H1 (cell line): Measurements from ENCODE around the gene DDI2. TPM values are rescaled to one million over a fixed set of nuclear protein-coding genes. Genes with fewer than 3 reads are reported as not detected.

ENCODE experiments used
- CTCF ChIA-PET: fragments of 300-600 bp; sonication (Branson Sonifier 250); formaldehyde crosslinking; loops from one replicate; lab custom pipeline; 2021; ENCODE audit not compliant: partially characterized antibody; lab: Charles Lee
- POLR2A ChIA-PET: fragments of 300-600 bp; sonication (Branson Sonifier 250); formaldehyde crosslinking; loops from one replicate; lab custom pipeline; 2021; ENCODE audit warnings: inconsistent platforms; ENCODE audit not compliant: partially characterized antibody; lab: Charles Lee
- DNase-seq, 2 experiments: peaks; one replicate each; pipeline versions ENCODE4 v3.0.0 to v3.0.0-alpha.2; 2010 to 2022; ENCODE audit warnings: low spot score in 2 of 2, low read depth in 1 of 2, mixed read lengths in 1 of 2
- FAIRE-seq: peaks from 2 replicates; lab custom pipeline; 2011; peaks lifted over from hg19 to GRCh38; lab: Jason Lieb, UNC
- H2AFZ ChIP-seq: 2 replicates; pipeline ENCODE4 v1.8.1; 2012; ENCODE audit warnings: low read length, inconsistent platforms
- H2AK5ac ChIP-seq: 2 replicates; pipeline ENCODE4 v1.6.1; 2013; ENCODE audit warnings: low read depth, low read length
- H2BK120ac ChIP-seq: replicated peaks from 2 replicates; pipeline ENCODE3; 2013; ENCODE audit warnings: low read depth, low read length, inconsistent platforms
- H2BK12ac ChIP-seq: 2 replicates; pipeline ENCODE4 v1.6.1; 2013; ENCODE audit warnings: low read depth, low read length
- H2BK15ac ChIP-seq: 2 replicates; pipeline ENCODE4 v1.6.1; 2013; ENCODE audit warnings: low read length
- H2BK20ac ChIP-seq: 2 replicates; pipeline ENCODE4 v1.6.1; 2013; ENCODE audit warnings: low read length
- H2BK5ac ChIP-seq: 2 replicates; pipeline ENCODE4 v1.6.1; 2013; ENCODE audit warnings: low read depth, low read length
- H3K14ac ChIP-seq: 2 replicates; pipeline ENCODE4 v1.6.1; 2013; ENCODE audit warnings: inconsistent platforms; ENCODE audit not compliant: insufficient read length
- H3K18ac ChIP-seq: 2 replicates; pipeline ENCODE4 v1.6.1; 2013; ENCODE audit warnings: low read length; ENCODE audit errors: extremely low read depth
- H3K23ac ChIP-seq: 2 replicates; pipeline ENCODE4 v1.6.1; 2013; ENCODE audit warnings: inconsistent platforms; ENCODE audit not compliant: insufficient read length
- H3K23me2 ChIP-seq: 2 replicates; pipeline ENCODE4 v1.6.1; 2013; ENCODE audit warnings: low read depth, low read length
- H3K27ac ChIP-seq: 2 replicates; pipeline ENCODE4 v1.6.1; 2011; ENCODE audit warnings: low read depth, low read length, inconsistent platforms
- H3K27me3 ChIP-seq, 4 experiments: replicated peaks in 1 of 4; 1 replicate in 1 of 4; 2 replicates in 3 of 4; pipeline versions ENCODE4 v1.6.1 to v1.8.1; 2011 to 2013; ENCODE audit warnings: low read length in 3 of 4, mild to moderate bottlenecking in 3 of 4, inconsistent platforms in 2 of 4, mixed read lengths in 2 of 4, moderate library complexity in 1 of 4; ENCODE audit not compliant: control insufficient read depth in 3 of 4, insufficient read depth in 3 of 4; ENCODE audit errors: extremely low read depth in 1 of 4
- H3K36me3 ChIP-seq, 4 experiments: 2 replicates each; pipeline versions ENCODE4 v1.6.1 to v1.8.1; 2011 to 2013; ENCODE audit warnings: mild to moderate bottlenecking in 4 of 4, low read length in 3 of 4, moderate library complexity in 2 of 4, control low read depth in 1 of 4, inconsistent platforms in 1 of 4; ENCODE audit not compliant: insufficient read depth in 4 of 4, control insufficient read depth in 2 of 4
- H3K4ac ChIP-seq: replicated peaks from 2 replicates; pipeline ENCODE3; 2013; ENCODE audit warnings: low read length, low read depth, mixed read lengths, inconsistent platforms; ENCODE audit not compliant: insufficient read length
- H3K4me1 ChIP-seq, 4 experiments: replicated peaks in 1 of 4; 1 replicate in 1 of 4; 2 replicates in 3 of 4; pipeline versions ENCODE4 v1.6.1 to v1.8.1; 2011 to 2013; ENCODE audit warnings: low read length in 3 of 4, inconsistent platforms in 2 of 4, mixed read lengths in 1 of 4; ENCODE audit not compliant: insufficient read depth in 4 of 4, control insufficient read depth in 3 of 4
- H3K4me2 ChIP-seq, 2 experiments: 2 replicates each; pipeline versions ENCODE4 v1.6.1 to v1.8.1; 2011 to 2013; ENCODE audit warnings: low read depth in 2 of 2, low read length in 2 of 2, control low read depth in 1 of 2, inconsistent platforms in 1 of 2, mild to moderate bottlenecking in 1 of 2; ENCODE audit not compliant: insufficient read depth in 1 of 2
- H3K4me3 ChIP-seq, 4 experiments: fragments of 200-600, 300-600 bp in 1 of 4; sonication (generic), shearing (Covaris generic), sonication (Bioruptor Twin) in 1 of 4; 2 replicates each; pipeline versions ENCODE4 v1.5.1 to v1.8.1; 2011 to 2016; ENCODE audit warnings: low read length in 4 of 4, low read depth in 3 of 4, control low read depth in 2 of 4, inconsistent platforms in 2 of 4, mild to moderate bottlenecking in 2 of 4, mixed read lengths in 1 of 4, moderate library complexity in 1 of 4; ENCODE audit not compliant: insufficient read depth in 2 of 4; ENCODE audit errors: extremely low read depth in 1 of 4
- H3K56ac ChIP-seq: replicated peaks from 2 replicates; pipeline ENCODE3; 2013; ENCODE audit warnings: low read depth, mild to moderate bottlenecking, mixed read lengths, low read length, inconsistent platforms; ENCODE audit not compliant: insufficient read length
- H3K79me1 ChIP-seq: 2 replicates; pipeline ENCODE4 v1.6.1; 2013; ENCODE audit warnings: low read depth, low read length, control low read depth
- H3K79me2 ChIP-seq, 2 experiments: 2 replicates each; pipeline versions ENCODE4 v1.6.1 to v1.8.1; 2012 to 2013; ENCODE audit warnings: low read length in 2 of 2, mild to moderate bottlenecking in 2 of 2, inconsistent platforms in 1 of 2; ENCODE audit not compliant: insufficient read depth in 2 of 2, control insufficient read depth in 1 of 2
- H3K9ac ChIP-seq, 4 experiments: replicated peaks in 1 of 4; 1 replicate in 1 of 4; 2 replicates in 3 of 4; pipeline versions ENCODE4 v1.6.1 to v1.8.1; 2011 to 2013; ENCODE audit warnings: low read depth in 3 of 4, low read length in 3 of 4, control low read depth in 2 of 4, mild to moderate bottlenecking in 2 of 4, moderate library complexity in 2 of 4, inconsistent platforms in 1 of 4; ENCODE audit errors: extremely low read depth in 1 of 4
- H3K9me3 ChIP-seq, 2 experiments: 2 replicates each; pipeline versions ENCODE4 v1.6.1 to v1.8.1; 2012 to 2013; ENCODE audit warnings: mild to moderate bottlenecking in 2 of 2, moderate library complexity in 2 of 2, control low read depth in 1 of 2, inconsistent platforms in 1 of 2, low read depth in 1 of 2, low read length in 1 of 2, mixed read lengths in 1 of 2; ENCODE audit not compliant: insufficient read depth in 2 of 2
- H4K20me1 ChIP-seq, 2 experiments: replicated peaks in 1 of 2; 2 replicates each; pipeline versions ENCODE3 to v1.8.1; 2011 to 2013; ENCODE audit warnings: inconsistent platforms in 2 of 2, low read length in 2 of 2, mild to moderate bottlenecking in 1 of 2; ENCODE audit not compliant: insufficient read depth in 2 of 2, control insufficient read depth in 1 of 2
- H4K5ac ChIP-seq: 2 replicates; pipeline ENCODE4 v1.6.1; 2013; ENCODE audit warnings: low read length, low read depth, mixed read lengths, inconsistent platforms; ENCODE audit not compliant: insufficient read length
- H4K8ac ChIP-seq: 2 replicates; pipeline ENCODE4 v1.8.0; 2013; ENCODE audit warnings: mild to moderate bottlenecking, moderate library complexity, low read length, inconsistent platforms; ENCODE audit not compliant: insufficient read depth; ENCODE audit errors: extremely low read depth
- H4K91ac ChIP-seq: replicated peaks from 2 replicates; pipeline ENCODE3; 2013; ENCODE audit warnings: low read length, mixed read lengths, inconsistent platforms; ENCODE audit not compliant: insufficient read length
- CEBPB ChIP-seq: IDR thresholded peaks from 2 replicates; pipeline ENCODE4 v1.6.1; 2012; ENCODE audit warnings: low read depth, low read length
- CHD2 ChIP-seq: IDR thresholded peaks from 2 replicates; pipeline ENCODE4 v1.6.1; 2012; ENCODE audit warnings: low read length, improper control_type of control experiment
- EGR1 ChIP-seq: IDR thresholded peaks from 2 replicates; pipeline ENCODE4 v1.6.1; 2011; ENCODE audit warnings: low read depth, low read length, borderline replicate concordance
- GABPA ChIP-seq: IDR thresholded peaks from 2 replicates; pipeline ENCODE4 v1.6.1; 2011; ENCODE audit warnings: mild to moderate bottlenecking, low read length, moderate library complexity, borderline replicate concordance; ENCODE audit not compliant: insufficient read depth
- POU5F1 ChIP-seq: IDR thresholded peaks from 2 replicates; pipeline ENCODE4 v1.6.1; 2011; ENCODE audit warnings: low read depth, mild to moderate bottlenecking, low read length, moderate library complexity
- RBBP5 ChIP-seq: IDR thresholded peaks from 2 replicates; pipeline ENCODE4 v1.7.1; 2012; ENCODE audit warnings: low read depth, mild to moderate bottlenecking, inconsistent platforms, low read length, moderate library complexity, borderline replicate concordance
- RXRA ChIP-seq: IDR thresholded peaks from 2 replicates; pipeline ENCODE4 v1.6.1; 2011; ENCODE audit warnings: low read depth, mild to moderate bottlenecking, low read length, moderate library complexity; ENCODE audit not compliant: insufficient read depth
- SIX5 ChIP-seq: IDR thresholded peaks from 2 replicates; pipeline ENCODE4 v1.6.1; 2011; ENCODE audit warnings: mild to moderate bottlenecking, low read depth, low read length
- SP2 ChIP-seq: IDR thresholded peaks from 2 replicates; pipeline ENCODE4 v1.6.1; 2012; ENCODE audit warnings: mild to moderate bottlenecking, low read length, inconsistent platforms
- ZNF274 ChIP-seq: IDR thresholded peaks from 2 replicates; pipeline ENCODE4 v1.7.0; 2012; ENCODE audit warnings: low read length, borderline replicate concordance; ENCODE audit errors: extremely low read depth
- WGBS, 2 experiments: shearing (Covaris generic) in 1 of 2; methylation state at CpG; one replicate each; pipeline versions ENCODE4 v1.1.6 to v1.1.7; 2013 to 2015; ENCODE audit warnings: low lambda C conversion rate in 2 of 2, mixed read lengths in 2 of 2, inconsistent platforms in 1 of 2, low coverage in 1 of 2, missing lambda C conversion rate in 1 of 2; ENCODE audit not compliant: insufficient replicate concordance in 2 of 2, insufficient coverage in 1 of 2, insufficient read length in 1 of 2; ENCODE audit errors: extremely low coverage in 1 of 2, missing lambda C conversion rate in 1 of 2; 5-methylcytosine and 5-hydroxymethylcytosine counted together
- polyA plus RNA-seq, 7 experiments: library from polyadenylated mRNA; depleted of rRNA in 3 of 7; stranded (reverse) in 5 of 7; unstranded in 2 of 7; fragments of >200 nt in 5 of 7; fragments of 200-250 nt in 2 of 7; gene quantifications; 1 replicate in 5 of 7; 2 replicates in 1 of 7; 4 replicates in 1 of 7; pipeline versions ENCODE4 v1.2.1 to v1.2.3, GENCODE V29; 2011 to 2013; ENCODE audit warnings: missing spikeins in 2 of 7, mixed read lengths in 2 of 7
- total RNA-seq: library from RNA; stranded (reverse); fragmentation: NEBNext Ultra II Directional; extraction: Animal tissue kit (Norgen Biotek cat#: 25700); gene quantifications from 2 replicates; pipeline ENCODE4 v1.2.1, GENCODE V29; 2021
- TF ChIP-seq, protein P1 (sequence below): IDR thresholded peaks from 2 replicates; pipeline ENCODE4 v1.6.1; 2011; ENCODE audit warnings: low read depth, mild to moderate bottlenecking, low read length; ENCODE audit not compliant: insufficient read depth

DDI2 gene
- total and polyA plus RNA-seq, 2 of the 8 experiments (the other 6 are each of a cell fraction or from before 2014, with no cell fraction given): 7.7 to 38.3 TPM

DNA sequence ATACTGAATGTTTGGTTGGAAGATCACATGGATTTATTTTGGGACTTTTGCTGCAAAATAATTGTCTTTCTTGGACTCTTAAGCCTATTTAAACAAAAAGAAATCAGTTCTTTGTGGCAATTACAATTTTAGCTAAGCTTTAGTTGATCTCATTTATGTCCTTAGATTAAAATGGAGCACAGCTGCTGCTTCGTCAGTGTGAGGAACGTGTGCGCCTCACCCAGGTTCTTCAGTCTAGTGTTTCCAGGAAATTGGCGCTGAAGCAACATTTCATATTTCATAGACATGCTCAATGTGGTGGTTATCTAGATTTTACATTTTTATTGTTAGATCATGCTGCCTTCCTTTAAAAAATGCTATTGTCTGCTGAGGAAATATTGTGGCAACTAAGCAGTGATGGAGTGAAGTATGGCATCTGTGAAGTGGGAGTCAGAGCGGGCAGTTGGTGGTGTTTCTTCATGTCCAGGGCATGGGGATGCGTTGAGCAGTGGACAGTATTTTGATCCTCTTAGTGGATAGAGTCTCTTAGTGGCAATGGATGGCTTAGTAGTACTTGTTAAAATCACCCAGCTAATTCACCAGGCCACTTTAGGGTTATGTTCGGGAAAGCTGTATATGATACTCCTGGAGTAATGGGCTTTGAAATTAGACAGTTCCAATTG is 5.6 kb downstream of the DDI2 start:
- no peak for FAIRE-seq
- H2BK12ac ChIP-seq: no peak overlapping the region
- CTCF ChIA-PET: interaction anchor here (0.7 to 1.6 kb wide), 4 partner anchors 21 to 119 kb away, joined by 3 to 4 read pairs (median 3); no protein-coding TSS in a partner anchor

More for the DNA sequence above, 5.6 kb downstream of the DDI2 start:
- Histone ChIP-seq H3K14ac (no peak overlapping the region), H3K27me3 (no peaks in the 10 kb centered on the region), H3K56ac (no peak overlapping the region), H2AK5ac (no peak overlapping the region), H3K4me2 (no peak overlapping the region), H3K27ac (no peak overlapping the region), H3K36me3 (peaks cover 5 to 15% (median 12%) of the 10 kb centered on the region in 4 experiments; a peak in 6 of 8 replicates), H3K79me2 (peaks cover 24 to 97% of the 10 kb centered on the region in 2 experiments), H4K8ac (no peak overlapping the region), H3K4ac (no peak overlapping the region), H3K18ac (no peak overlapping the region), H2BK5ac (no peak overlapping the region), H2BK20ac (no peak overlapping the region), H4K5ac (no peak overlapping the region), H3K23ac (no peak overlapping the region), H2AFZ (no peak overlapping the region), H3K9ac (no peak overlapping the region), H3K79me1 (peaks cover 4% of the 10 kb centered on the region; the same call in 1 of the 2 replicates), H4K91ac (no peak overlapping the region), H3K9me3 (no peaks in the 10 kb centered on the region), H3K4me3 (no peak overlapping the region), H3K23me2 (peaks cover under 1% of the 10 kb centered on the region), H3K4me1 (no peaks in the 10 kb centered on the region; a peak in 1 of 7 replicates), H4K20me1 (peaks cover 13 to 20% of the 10 kb centered on the region in 2 experiments), H2BK15ac (no peak overlapping the region), H2BK120ac (no peak overlapping the region)
- no peak for TF ChIP-seq CHD2
- no peak for TF ChIP-seq EGR1
- no peak for TF ChIP-seq RBBP5
- TF ChIP-seq, protein P1, sequence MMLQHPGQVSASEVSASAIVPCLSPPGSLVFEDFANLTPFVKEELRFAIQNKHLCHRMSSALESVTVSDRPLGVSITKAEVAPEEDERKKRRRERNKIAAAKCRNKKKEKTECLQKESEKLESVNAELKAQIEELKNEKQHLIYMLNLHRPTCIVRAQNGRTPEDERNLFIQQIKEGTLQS: no peak
- TF ChIP-seq RXRA: no peak
- no peak for TF ChIP-seq GABPA
- TF ChIP-seq SP2: no peak
- TF ChIP-seq ZNF274: no peak
- TF ChIP-seq SIX5: no peak
- no peak for TF ChIP-seq POU5F1
- no peak for TF ChIP-seq CEBPB
- POLR2A ChIA-PET: interaction anchor here (1.1 kb wide), 1 partner anchor 96 kb away, joined by 3 read pairs; the partner anchor contains the start of gene DNAJC16
- WGBS, 2 experiments: 93% methylated on average over 7 of the region's 7 CpGs; no CpG with 5 or more reads in 1 of the 2 experiments
- DNase-seq: no peak
